Suprapubic skin (tissue), 4 donors: Measurements from ENCODE around the gene SLC4A1AP. TPM values are rescaled to one million over a fixed set of nuclear protein-coding genes. Genes with fewer than 3 reads are reported as not detected.

Experiments used
- DNase-seq, 2 donors: peaks; one replicate each; pipeline ENCODE4 v3.0.0-alpha.2; 2019; ENCODE audit warnings: low spot score in 2 of 2
- H3K27ac ChIP-seq: fragments of 200-600 bp; sonication (generic); one replicate; pipeline ENCODE4 v1.5.1; 2019
- H3K27me3 ChIP-seq: fragments of 200-600 bp; sonication (generic); one replicate; pipeline ENCODE4 v1.5.1; 2019
- H3K36me3 ChIP-seq: fragments of 200-600 bp; sonication (generic); one replicate; pipeline ENCODE4 v1.5.1; 2019
- H3K4me1 ChIP-seq: fragments of 200-600 bp; sonication (generic); one replicate; pipeline ENCODE4 v1.5.1; 2019
- H3K4me3 ChIP-seq: fragments of 200-600 bp; sonication (generic); one replicate; pipeline ENCODE4 v1.5.1; 2019; ENCODE audit warnings: mild to moderate bottlenecking
- H3K9me3 ChIP-seq: fragments of 200-600 bp; sonication (generic); one replicate; pipeline ENCODE4 v1.5.1; 2019
- EP300 ChIP-seq: sonication (generic); formaldehyde crosslinking; IDR thresholded peaks from one replicate; pipeline ENCODE4 v1.6.1; 2017; ENCODE audit warnings: antibody characterized with exemption
- POLR2A ChIP-seq, 2 donors: fragments of 450-650 bp; IDR thresholded peaks; one replicate each; pipeline ENCODE4 v1.6.1; 2017; ENCODE audit warnings: antibody characterized with exemption in 2 of 2, mild to moderate bottlenecking in 2 of 2, moderate library complexity in 2 of 2
- POLR2AphosphoS5 ChIP-seq, 3 donors: sonication (generic); formaldehyde crosslinking; IDR thresholded peaks; one replicate each; pipeline ENCODE4 v1.6.1; 2017; ENCODE audit warnings: antibody characterized with exemption in 3 of 3
- WGBS: methylation state at CpG from one replicate; pipeline ENCODE4 v1.1.5; 2018; 5-methylcytosine and 5-hydroxymethylcytosine counted together
- total RNA-seq, 4 donors: library from RNA; depleted of rRNA; stranded (reverse); fragments of >200 nt; gene quantifications; one replicate each; pipeline ENCODE4 v1.1.0, GENCODE V29; 2016
- TF ChIP-seq, protein P1 (sequence below), 2 donors: fragments of 200-600 bp in 1 of 2; fragments of 450-650 bp in 1 of 2; sonication (generic) in 1 of 2; IDR thresholded peaks; one replicate each; pipeline ENCODE4 v1.5.1; 2016 to 2019; ENCODE audit warnings: antibody characterized with exemption in 2 of 2, mild to moderate bottlenecking in 1 of 2, moderate library complexity in 1 of 2

Gene SLC4A1AP
- total RNA-seq, 4 donors from 2014 or later: 15.1 to 25.3 (median 20.7) TPM

DNA sequence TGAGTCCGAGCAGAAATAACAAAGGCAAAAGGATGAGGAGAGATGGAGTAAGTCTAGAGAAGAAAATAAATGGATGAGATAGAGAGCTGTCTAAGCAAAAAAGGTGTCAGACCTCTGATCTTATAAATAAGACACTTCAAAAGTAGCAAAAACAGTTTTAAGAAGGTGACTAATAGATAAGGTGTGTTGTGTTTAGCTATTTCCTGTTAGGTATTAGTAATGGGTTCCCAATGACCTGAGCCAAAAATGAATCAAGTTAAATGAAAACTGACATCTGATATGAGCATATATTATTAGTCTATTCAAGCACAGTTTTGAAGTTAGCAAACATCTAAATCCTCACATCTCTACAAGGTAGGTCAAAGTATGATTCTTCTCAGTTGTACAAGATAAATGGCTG, 10.9 kb upstream of the SLC4A1AP start:
- Histone ChIP-seq H3K4me3 (no peak overlapping the region), H3K36me3 (peaks cover 100% of the 10 kb centered on the region), H3K27ac (no peak overlapping the region), H3K4me1 (no peaks in the 10 kb centered on the region), H3K9me3 (no peaks in the 10 kb centered on the region), H3K27me3 (no peaks in the 10 kb centered on the region)
- 88% methylated on average over 1 of the region's 1 CpG for WGBS
- no peak for DNase-seq
- TF ChIP-seq EP300 (no peak), POLR2AphosphoS5 (IDR thresholded peaks at IDR 0.05) (no peak), POLR2A (IDR thresholded peaks at IDR 0.05) (no peak)
- TF ChIP-seq, protein P1, sequence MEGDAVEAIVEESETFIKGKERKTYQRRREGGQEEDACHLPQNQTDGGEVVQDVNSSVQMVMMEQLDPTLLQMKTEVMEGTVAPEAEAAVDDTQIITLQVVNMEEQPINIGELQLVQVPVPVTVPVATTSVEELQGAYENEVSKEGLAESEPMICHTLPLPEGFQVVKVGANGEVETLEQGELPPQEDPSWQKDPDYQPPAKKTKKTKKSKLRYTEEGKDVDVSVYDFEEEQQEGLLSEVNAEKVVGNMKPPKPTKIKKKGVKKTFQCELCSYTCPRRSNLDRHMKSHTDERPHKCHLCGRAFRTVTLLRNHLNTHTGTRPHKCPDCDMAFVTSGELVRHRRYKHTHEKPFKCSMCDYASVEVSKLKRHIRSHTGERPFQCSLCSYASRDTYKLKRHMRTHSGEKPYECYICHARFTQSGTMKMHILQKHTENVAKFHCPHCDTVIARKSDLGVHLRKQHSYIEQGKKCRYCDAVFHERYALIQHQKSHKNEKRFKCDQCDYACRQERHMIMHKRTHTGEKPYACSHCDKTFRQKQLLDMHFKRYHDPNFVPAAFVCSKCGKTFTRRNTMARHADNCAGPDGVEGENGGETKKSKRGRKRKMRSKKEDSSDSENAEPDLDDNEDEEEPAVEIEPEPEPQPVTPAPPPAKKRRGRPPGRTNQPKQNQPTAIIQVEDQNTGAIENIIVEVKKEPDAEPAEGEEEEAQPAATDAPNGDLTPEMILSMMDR (IDR thresholded peaks at IDR 0.05): no peak

DNA sequence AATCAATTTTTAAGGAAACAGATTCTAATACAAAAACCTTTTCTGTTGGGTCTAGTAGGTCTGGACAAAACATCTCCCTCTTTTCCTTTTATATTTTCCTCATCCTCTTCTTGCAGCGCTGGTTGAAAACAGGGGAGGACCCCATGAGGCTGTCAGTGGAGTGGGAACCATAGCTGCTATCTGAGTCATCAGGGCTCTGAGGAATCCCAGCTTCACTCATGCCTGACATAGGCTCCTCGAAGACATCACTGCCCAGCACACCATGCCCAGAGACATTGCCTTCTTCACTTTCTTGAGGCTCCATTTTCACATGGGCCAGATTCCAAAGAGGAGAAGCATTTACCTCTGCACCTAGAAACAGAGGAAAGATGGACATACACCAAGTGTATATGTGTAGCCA, 10.3 kb upstream of the SLC4A1AP start:
- TF ChIP-seq POLR2A (IDR thresholded peaks at IDR 0.05) (no peak), POLR2AphosphoS5 (IDR thresholded peaks at IDR 0.05) (no peak), EP300 (no peak)
- TF ChIP-seq, protein P1 (IDR thresholded peaks at IDR 0.05): no peak
- DNase-seq: no peak
- Histone ChIP-seq H3K9me3 (no peaks in the 10 kb centered on the region), H3K27me3 (no peaks in the 10 kb centered on the region), H3K4me1 (no peaks in the 10 kb centered on the region), H3K4me3 (no peak overlapping the region), H3K36me3 (peaks cover 95% of the 10 kb centered on the region), H3K27ac (no peak overlapping the region)
- WGBS: 96% methylated on average over 2 of the region's 2 CpGs

DNA sequence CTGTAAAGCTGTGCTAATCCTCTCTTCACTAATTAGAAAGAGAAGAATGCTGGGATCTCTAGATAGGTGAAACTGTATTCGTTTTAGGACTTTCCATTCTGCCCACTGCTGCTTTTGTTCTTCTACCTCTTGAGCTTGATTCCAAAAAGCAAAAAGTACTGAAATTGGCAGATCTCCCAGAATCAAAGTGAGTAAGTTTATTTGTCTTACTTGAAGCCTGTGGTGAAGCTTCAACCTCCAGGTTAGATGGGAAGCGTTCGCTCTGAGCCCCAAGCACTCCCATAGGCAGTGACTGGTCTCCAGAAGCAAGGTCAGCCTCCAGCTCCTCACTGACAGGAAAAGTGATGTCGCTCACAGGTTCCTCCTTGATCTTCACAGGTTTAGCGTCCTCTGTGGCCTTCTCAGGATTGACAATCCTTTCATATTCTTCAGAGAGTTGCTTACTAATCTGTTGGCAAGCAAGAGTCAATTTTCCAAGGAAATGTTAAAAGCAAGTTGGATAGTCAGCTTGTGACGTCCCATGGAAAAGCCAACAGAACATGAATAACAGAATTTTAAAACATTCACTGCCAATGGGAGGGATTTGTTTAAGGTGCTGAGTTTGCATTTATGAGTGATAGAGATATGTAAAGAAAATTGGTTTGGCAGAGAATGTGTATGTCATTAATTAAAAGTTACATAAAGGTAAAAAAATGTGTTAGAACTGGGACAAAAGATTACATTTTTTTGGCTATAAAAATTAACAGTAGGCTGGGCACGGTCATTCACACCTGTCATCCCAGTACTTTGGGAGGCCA, 8.3 kb upstream of the SLC4A1AP start:
- TF ChIP-seq POLR2AphosphoS5 (IDR thresholded peaks at IDR 0.05): no peak
- Histone ChIP-seq H3K9me3 (no peaks in the 10 kb centered on the region), H3K36me3 (peaks cover 87% of the 10 kb centered on the region), H3K4me3 (no peak overlapping the region), H3K27ac (no peak overlapping the region), H3K27me3 (no peaks in the 10 kb centered on the region), H3K4me1 (no peaks in the 10 kb centered on the region)
- no peak for DNase-seq
- 82% methylated on average over 7 of the region's 7 CpGs for WGBS

- peaks cover 39% of the 10 kb centered on the region for H3K36me3 ChIP-seq
- peaks cover 25% of the 10 kb centered on the region for H3K4me1 ChIP-seq
- TF ChIP-seq POLR2A (IDR thresholded peaks at IDR 0.05) (no peak), POLR2AphosphoS5 (IDR thresholded peaks at IDR 0.05) (no peak), EP300 (no peak)
- TF ChIP-seq, protein P1 (IDR thresholded peaks at IDR 0.05): no peak
- H3K9me3 ChIP-seq: no peaks in the 10 kb centered on the region
- no peak overlapping the region for H3K27ac ChIP-seq
- no peak for DNase-seq
- H3K27me3 ChIP-seq: no peaks in the 10 kb centered on the region
- H3K4me3 ChIP-seq: no peak overlapping the region
- whole genome bisulfite sequencing: 83% methylated on average over 1 of the region's 1 CpG
These were observed 2.3 kb upstream of the SLC4A1AP start for GRCh38 chr2:27661371-27661770.

GRCh38 chr2:27664154-27664574, 475 bp downstream of the SLC4A1AP start:
- Histone ChIP-seq H3K27ac (peak overlapping the region; percentile 94), H3K4me3 (peak overlapping the region; percentile 61), H3K9me3 (no peaks in the 10 kb centered on the region), H3K36me3 (peaks cover 48% of the 10 kb centered on the region), H3K27me3 (no peaks in the 10 kb centered on the region), H3K4me1 (peaks cover 28% of the 10 kb centered on the region)
- 9% methylated on average over 8 of the region's 28 CpGs for WGBS
- TF ChIP-seq POLR2A (IDR thresholded peaks at IDR 0.05) (no peak), POLR2AphosphoS5 (IDR thresholded peaks at IDR 0.05) (no peak), EP300 (no peak)
- TF ChIP-seq, protein P1 (IDR thresholded peaks at IDR 0.05): no peak
- no peak for DNase-seq
